ENCODE data around the gene ALDH3A2. TPM values are rescaled to one million over a fixed set of nuclear protein-coding genes. Genes with fewer than 3 reads are reported as not detected.
A peak's percentile ranks its signal among the peaks of the same experiment; 100 is the strongest.

ALDH3A2 gene
- polyA plus RNA-seq: 10 to 100 TPM; 37.6 to 41.0 (median 37.9) TPM

DNA sequence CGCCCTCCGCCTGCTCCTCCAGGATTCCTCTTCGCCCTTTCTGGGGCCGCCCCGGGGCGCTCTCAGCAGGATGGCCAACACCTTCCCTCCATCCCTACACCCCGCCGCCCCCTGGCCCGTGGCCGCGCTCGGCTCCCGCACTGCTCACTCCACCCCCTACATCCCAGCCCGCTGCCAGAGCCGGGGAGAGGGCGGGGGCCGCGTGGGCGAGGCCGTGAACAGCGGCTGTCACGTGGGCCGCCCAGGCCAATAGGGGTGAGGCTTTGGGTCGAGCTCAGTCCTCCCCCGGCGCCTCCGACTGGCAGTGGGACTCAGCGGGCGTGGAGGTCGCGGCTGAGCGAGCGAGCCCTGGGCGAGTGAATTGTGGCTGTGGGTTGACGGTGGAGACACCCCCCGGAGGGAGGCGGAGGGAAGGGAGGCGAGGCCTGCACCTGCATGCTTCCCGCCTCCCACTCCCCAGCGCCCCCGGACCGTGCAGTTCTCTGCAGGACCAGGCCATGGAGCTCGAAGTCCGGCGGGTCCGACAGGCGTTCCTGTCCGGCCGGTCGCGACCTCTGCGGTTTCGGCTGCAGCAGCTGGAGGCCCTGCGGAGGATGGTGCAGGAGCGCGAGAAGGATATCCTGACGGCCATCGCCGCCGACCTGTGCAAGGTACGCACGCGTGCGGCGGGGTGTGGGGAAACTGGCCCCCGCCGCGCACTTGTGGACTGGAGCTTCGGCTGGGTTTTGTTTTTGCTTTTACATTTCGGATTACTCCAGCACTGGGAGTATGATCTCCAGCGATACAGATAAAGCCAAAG is at the start of gene ALDH3A2:
Gene ALDH3A2 (plus strand): TSS at position 277 of the 799 bp plus-strand sequence. CDS start 221 bp downstream, at position 498.
- 0% methylated on average over 61 to 71 of the region's 71 CpGs for WGBS, 3 donors
- H3K27ac ChIP-seq (ENCODE audit: low read depth, low read length): peak within 1 kb of the TSS; percentile 39

DNA sequence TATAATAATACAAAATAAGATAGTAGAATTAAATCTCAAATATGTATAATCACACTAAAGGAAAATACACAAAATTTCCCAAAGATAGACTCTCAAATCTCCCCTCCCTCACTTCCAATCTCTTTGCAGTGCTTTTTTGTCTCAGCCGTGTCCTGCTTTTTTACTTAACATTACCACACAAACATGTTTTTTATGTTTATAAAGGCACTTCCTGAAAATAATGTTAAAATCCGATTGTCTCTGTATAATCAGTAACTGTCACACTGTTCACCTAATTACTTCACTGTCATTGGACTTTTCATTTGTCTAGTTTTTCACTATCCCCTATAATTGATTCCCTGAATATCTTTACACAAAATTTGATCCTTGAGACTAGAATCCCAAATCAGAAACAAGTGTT is 38.2 kb upstream of the ALDH3A2 start:
- WGBS, 3 donors: 37 to 62% (median 40%) methylated on average over 2 of the region's 2 CpGs
- no peak overlapping the region for H3K27ac ChIP-seq (ENCODE audit: low read depth, low read length)

DNA sequence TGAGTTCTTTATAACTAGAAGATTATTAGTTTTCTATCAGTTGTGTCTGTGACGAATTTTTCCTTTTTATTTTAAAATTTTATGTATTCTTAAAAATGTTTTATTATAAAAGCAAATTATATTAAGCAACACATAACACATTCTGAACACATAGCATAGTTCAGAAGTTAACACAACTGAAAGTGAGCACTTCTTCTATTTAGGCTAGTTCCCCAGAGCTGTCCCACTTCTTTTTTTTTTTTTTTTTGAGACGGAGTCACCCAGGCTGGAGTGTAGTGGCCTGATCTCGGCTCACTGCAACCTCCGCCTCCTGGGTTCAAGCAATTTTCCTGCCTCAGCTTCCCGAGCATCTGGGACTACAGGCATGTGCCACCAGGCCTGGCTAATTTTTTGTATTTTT is 37.7 kb upstream of the ALDH3A2 start:
- 74 to 91% (median 80%) methylated on average over 5 of the region's 5 CpGs for WGBS, 3 donors

GRCh38 chr17:19613979-19614378 is 34.6 kb upstream of the ALDH3A2 start:
- 77 to 84% (median 80%) methylated on average over 10 of the region's 10 CpGs for WGBS, 3 donors
- H3K27ac ChIP-seq (ENCODE audit: low read depth, low read length): no peak overlapping the region

More for the DNA sequence above, 37.7 kb upstream of the ALDH3A2 start:
- H3K27ac ChIP-seq (ENCODE audit: low read depth, low read length): no peak overlapping the region

DNA sequence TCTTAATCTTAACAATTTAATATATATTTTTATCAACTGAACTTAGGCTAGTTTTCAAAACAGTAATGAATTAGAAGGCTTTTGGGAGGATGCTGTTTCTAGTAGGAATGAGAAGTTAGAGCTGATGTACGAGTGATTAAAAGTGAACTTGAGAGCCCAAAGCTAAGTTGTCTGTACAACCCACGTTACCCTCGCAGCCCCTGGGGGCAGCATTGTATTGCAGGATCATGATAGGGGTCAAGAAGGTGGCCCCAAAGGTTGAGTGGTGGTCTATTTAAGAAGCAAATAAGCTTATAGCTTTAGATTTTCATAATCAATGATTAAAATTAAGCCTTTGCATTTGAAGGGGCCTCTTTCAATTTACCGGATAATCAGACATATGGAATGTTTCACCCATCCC is 33.7 kb upstream of the ALDH3A2 start:
- H3K27ac ChIP-seq (ENCODE audit: low read depth, low read length): no peak overlapping the region
- WGBS, 3 donors: 85 to 96% (median 94%) methylated on average over 4 of the region's 4 CpGs

- no peak overlapping the region for H3K27ac ChIP-seq (ENCODE audit: low read depth, low read length)
- WGBS, 3 donors: 93 to 96% (median 96%) methylated on average over 3 of the region's 3 CpGs
Measured at GRCh38 chr17:19618015-19618414, 30.5 kb upstream of the ALDH3A2 start.

DNA sequence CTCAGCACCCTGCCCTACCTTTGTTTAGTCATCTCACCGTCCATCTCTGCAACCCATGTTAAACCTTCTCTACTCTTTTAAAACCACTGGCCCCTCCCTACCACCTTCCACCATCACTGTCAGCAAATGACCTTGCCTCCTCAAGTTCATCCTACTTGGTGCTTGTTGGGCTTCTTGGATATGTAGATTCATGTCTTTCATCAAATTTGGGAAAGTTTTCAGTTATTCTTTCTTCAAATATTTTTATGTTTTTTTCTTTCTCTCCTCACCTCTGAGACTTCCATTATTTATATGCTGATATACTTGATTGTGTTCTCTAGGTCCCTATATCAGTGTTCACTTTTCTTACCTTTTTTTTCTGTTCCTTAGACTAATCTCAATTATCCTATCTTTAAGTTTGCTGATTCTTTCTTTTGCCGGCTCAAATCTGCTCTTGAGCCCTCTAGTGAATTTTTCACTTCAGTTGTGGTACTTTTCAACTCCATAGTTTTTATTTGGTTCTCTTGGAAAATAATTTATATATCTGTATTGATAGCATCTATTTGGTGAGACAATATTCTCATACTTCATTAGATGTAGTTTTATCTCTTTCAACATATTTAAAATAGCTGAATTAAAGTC is 28.7 kb upstream of the ALDH3A2 start:
- no peak overlapping the region for H3K27ac ChIP-seq (ENCODE audit: low read depth, low read length)
- whole genome bisulfite sequencing, 3 donors: 49 to 75% (median 72%) methylated on average over 2 of the region's 2 CpGs

GRCh38 chr17:19621697-19622096 is 26.9 kb upstream of the ALDH3A2 start:
- WGBS, 3 donors: 94 to 100% (median 97%) methylated on average over 1 of the region's 1 CpG
- no peak overlapping the region for H3K27ac ChIP-seq (ENCODE audit: low read depth, low read length)

- WGBS, 3 donors: 98 to 99% (median 98%) methylated on average over 4 of the region's 4 CpGs
Measured at GRCh38 chr17:19626079-19626478, 22.5 kb upstream of the ALDH3A2 start.

DNA sequence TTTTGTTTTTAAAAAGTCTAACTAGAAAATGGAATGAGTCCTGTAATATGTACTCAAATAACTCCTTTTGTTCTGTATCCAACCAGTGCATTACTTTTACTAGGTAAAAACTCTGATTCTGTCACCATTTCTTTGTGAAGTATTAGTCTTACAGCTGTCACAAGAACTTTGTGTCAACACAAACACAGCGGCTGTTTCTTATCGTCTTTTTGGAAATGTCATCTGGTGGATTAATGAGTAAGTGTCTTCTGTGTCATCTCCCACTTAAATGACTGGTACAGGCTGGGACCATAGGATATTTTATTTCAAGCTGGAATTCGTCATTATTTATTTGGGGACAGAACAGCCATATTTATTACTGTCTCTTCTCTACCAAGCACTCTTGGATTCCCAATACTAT is 19.1 kb upstream of the ALDH3A2 start:
- WGBS, 3 donors: 43 to 72% (median 68%) methylated on average over 3 of the region's 3 CpGs
- no peak overlapping the region for H3K27ac ChIP-seq (ENCODE audit: low read depth, low read length)

More at GRCh38 chr17:19626079-19626478, 22.5 kb upstream of the ALDH3A2 start:
- no peak overlapping the region for H3K27ac ChIP-seq (ENCODE audit: low read depth, low read length)

DNA sequence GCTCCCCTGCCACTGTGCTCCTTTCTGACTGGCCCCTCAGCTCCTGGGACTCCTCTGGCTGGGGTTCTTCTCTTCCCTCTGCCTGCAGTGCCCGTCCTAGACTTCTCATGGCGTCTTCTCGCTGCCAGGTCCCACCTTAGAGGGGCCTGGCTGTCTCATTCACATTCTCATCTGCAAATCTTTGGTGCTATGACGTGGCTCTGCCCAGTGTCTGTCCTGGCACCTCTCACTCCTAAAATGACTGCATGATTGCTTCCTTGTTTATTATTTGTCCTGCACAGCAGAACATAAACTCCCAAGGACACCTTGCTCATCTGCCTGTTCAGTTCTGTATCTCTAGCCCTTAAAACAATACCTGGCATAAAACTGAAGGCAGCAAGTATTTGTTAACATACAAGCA is 18.5 kb upstream of the ALDH3A2 start:
- no peak overlapping the region for H3K27ac ChIP-seq (ENCODE audit: low read depth, low read length)
- 75 to 93% (median 85%) methylated on average over 4 of the region's 4 CpGs for WGBS, 3 donors

GRCh38 chr17:19630661-19631060 is 17.9 kb upstream of the ALDH3A2 start:
- 87 to 94% (median 92%) methylated on average over 1 of the region's 1 CpG for WGBS, 3 donors
- H3K27ac ChIP-seq (ENCODE audit: low read depth, low read length): no peak overlapping the region

- no peak overlapping the region for H3K27ac ChIP-seq (ENCODE audit: low read depth, low read length)
- WGBS, 3 donors: 84 to 90% (median 87%) methylated on average over 2 of the region's 2 CpGs
Measured at GRCh38 chr17:19631905-19632304, 16.6 kb upstream of the ALDH3A2 start.

DNA sequence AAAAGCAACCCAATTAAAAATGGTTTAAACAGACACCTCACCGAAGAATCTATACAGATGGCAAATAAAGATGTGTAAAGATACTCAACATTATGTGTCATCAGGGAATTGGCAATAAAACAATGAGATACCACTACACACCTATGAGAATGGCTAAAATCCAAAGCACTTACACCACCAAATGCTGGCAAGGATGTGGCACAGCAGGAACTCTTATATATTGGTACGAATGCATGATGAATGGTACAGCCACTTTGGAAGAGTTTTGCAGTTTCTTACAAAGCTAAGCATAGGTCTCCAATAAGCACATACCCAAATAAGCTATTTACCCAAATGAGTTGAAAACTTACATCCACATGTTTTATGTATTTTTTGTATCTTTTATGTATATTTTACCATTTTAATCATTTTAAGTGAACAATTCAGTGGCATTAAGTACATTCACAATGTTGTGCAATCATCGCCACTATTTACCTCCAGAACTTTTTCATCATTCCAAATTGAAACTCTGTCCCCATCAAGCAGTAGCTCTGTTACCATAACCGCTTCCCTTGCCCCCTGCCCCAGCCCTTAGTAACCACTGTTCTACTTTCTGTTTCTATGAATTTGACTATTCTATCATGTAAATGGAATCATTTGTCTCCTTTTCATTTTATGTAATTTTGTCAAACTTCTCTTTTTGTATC is 6.7 kb upstream of the ALDH3A2 start:
- H3K27ac ChIP-seq (ENCODE audit: low read depth, low read length): no peak overlapping the region
- WGBS, 3 donors: 85 to 88% (median 87%) methylated on average over 4 of the region's 4 CpGs

- WGBS, 3 donors: 54 to 71% (median 67%) methylated on average over 5 of the region's 5 CpGs
- H3K27ac ChIP-seq (ENCODE audit: low read depth, low read length): no peak overlapping the region
Measured at GRCh38 chr17:19642373-19642893, 6.1 kb upstream of the ALDH3A2 start.

DNA sequence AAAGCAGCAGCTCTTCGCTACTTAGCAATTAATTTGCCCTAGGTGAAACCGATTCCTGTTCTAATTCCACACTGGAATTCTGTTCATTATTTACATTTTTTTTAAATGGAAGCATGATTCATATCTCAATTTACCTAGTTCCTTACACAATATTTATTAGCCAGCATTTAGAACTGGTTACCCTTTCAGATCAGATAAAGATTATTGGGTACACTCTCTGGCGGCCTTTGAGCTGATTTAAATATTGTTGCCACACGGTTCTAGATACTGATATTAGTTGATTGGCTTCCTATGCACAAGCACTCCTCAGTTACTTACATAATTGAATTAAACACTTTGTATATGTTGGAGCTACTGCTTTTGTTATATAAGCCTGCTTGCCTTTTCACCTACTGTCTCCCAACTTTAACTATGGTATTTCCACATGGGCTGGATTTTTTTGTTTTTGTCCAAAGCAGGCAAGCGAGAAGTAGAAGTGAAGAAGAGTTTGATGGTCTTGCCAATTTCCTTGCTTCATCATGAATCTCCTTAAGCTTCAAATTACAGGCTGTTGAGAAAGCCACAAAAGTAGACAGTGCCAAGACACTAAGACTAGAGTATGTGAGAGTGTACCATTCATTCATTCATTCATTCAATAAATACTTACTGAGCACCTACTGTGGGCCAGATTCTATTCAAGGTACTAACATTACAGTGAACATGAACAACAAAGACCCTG is 3.9 kb upstream of the ALDH3A2 start:
- WGBS, 3 donors: 76 to 82% (median 80%) methylated on average over 5 of the region's 5 CpGs
- H3K27ac ChIP-seq (ENCODE audit: low read depth, low read length): no peak overlapping the region

DNA sequence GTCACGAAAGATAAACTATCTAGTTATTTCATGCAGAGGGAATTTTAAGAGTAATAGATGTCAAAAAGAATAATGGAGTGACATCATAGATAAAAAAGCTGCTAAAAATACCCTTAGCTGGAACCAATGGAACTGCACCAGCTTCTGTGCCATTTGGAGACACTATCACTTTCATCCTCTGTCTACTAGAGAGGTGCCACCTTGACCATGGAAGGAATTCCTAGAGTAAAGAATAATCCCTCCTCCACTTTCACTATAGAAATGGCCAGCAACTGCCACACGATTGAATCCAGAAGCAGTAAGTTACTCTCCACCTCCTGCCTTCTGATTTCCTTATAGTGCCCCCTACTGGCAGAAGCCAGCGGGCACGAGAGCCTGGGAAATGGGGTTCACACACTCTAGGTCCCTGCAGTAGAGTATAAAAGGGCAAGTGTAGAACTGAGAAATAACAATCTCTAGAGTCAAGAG is 2.8 kb upstream of the ALDH3A2 start:
- 28 to 39% (median 34%) methylated on average over 4 of the region's 4 CpGs for WGBS, 3 donors
- H3K27ac ChIP-seq (ENCODE audit: low read depth, low read length): no peak overlapping the region

Measured in adipose tissue (tissue), 3 donors.